HCT116 (cell line): ENCODE data around the gene TMED7. TPM values are rescaled to one million over a fixed set of nuclear protein-coding genes. Genes with fewer than 3 reads are reported as not detected.

Experiments used
- ATAC-seq: fragments of 200-7000 bp; cut with Tn5 transposase; 2 replicates; pipeline ENCODE4 v1.9.1; 2020; ENCODE audit warnings: mild to moderate bottlenecking, moderate library complexity
- BruUV-seq: library from RNA; stranded (reverse); fragments of 400-500 nt; replicated peaks from 2 replicates; lab custom pipeline; 2021; lab: Mats Ljungman, UMichigan
- CTCF ChIA-PET: fragments of 300-600 bp; sonication (Branson Sonifier 250); formaldehyde crosslinking; loops from one replicate; lab custom pipeline; 2021; ENCODE audit warnings: antibody characterized with exemption; lab: Charles Lee
- POLR2A ChIA-PET: fragments of 300-600, 350-600 bp; sonication (Branson Sonifier 250); formaldehyde crosslinking; loops from one replicate; lab custom pipeline; 2021; ENCODE audit warnings: antibody characterized with exemption; lab: Charles Lee
- RAD21 ChIA-PET, 2 experiments: fragments of 300-600 bp; sonication (Branson Sonifier 250); formaldehyde crosslinking; loops; one replicate each; lab custom pipeline; 2023; ENCODE audit warnings: low total read pairs in 2 of 2; ENCODE audit not compliant: uncharacterized antibody in 2 of 2, unreplicated experiment in 2 of 2, low non-redundant PET in 1 of 2; lab: Charles Lee
- DNase-seq: peaks from one replicate; pipeline ENCODE4 v3.0.0-alpha.2; 2010; ENCODE audit warnings: low read depth, low spot score
- H2AFZ ChIP-seq: fragments of 200-600 bp; shearing (Covaris generic), sonication (generic); 2 replicates; pipeline ENCODE4 v1.6.1; 2017; ENCODE audit warnings: low read depth, mixed run types, mixed read lengths, antibody characterized with exemption, low read length; ENCODE audit not compliant: poor library complexity, severe bottlenecking
- H3K27ac ChIP-seq: 2 replicates; pipeline ENCODE4 v1.5.1; 2012; ENCODE audit warnings: low read depth, low read length
- H3K27me3 ChIP-seq: fragments of 200-600 bp; sonication (generic); 2 replicates; pipeline ENCODE4 v1.6.1; 2016; ENCODE audit warnings: mixed run types, low read length, mixed read lengths; ENCODE audit not compliant: insufficient read depth
- H3K36me3 ChIP-seq, 2 experiments: fragments of 200-500 bp in 1 of 2; fragments of 200-600 bp in 1 of 2; sonication (Bioruptor generic) in 1 of 2; sonication (generic) in 1 of 2; 2 replicates each; pipeline versions ENCODE4 v1.5.1 to v1.6.1; 2014 to 2016; ENCODE audit warnings: low read length in 2 of 2, inconsistent platforms in 1 of 2, mixed read lengths in 1 of 2, mixed run types in 1 of 2; ENCODE audit not compliant: insufficient read depth in 2 of 2, control insufficient read depth in 1 of 2
- H3K4me1 ChIP-seq, 2 experiments: fragments of 200-600 bp in 1 of 2; sonication (generic) in 1 of 2; 2 replicates each; pipeline versions ENCODE4 v1.5.1 to v1.6.1; 2012 to 2017; ENCODE audit warnings: low read length in 2 of 2, inconsistent platforms in 1 of 2, mild to moderate bottlenecking in 1 of 2, mixed read lengths in 1 of 2, mixed run types in 1 of 2, moderate library complexity in 1 of 2; ENCODE audit not compliant: insufficient read depth in 2 of 2, control insufficient read depth in 1 of 2
- H3K4me2 ChIP-seq: fragments of 200-600 bp; sonication (generic); 2 replicates; pipeline ENCODE4 v1.6.1; 2017; ENCODE audit warnings: mixed run types, low read length, mixed read lengths
- H3K4me3 ChIP-seq, 2 experiments: fragments of 200-600 bp in 1 of 2; sonication (generic) in 1 of 2; replicated peaks in 1 of 2; 2 replicates each; pipeline ENCODE4 v1.5.1; 2011 to 2016; ENCODE audit warnings: low read length in 2 of 2, control low read depth in 1 of 2, low read depth in 1 of 2, mild to moderate bottlenecking in 1 of 2, mixed read lengths in 1 of 2, mixed run types in 1 of 2
- H3K79me2 ChIP-seq: fragments of 200-600 bp; sonication (generic); 2 replicates; pipeline ENCODE4 v1.6.1; 2017; ENCODE audit warnings: mild to moderate bottlenecking, mixed run types, low read length, moderate library complexity, mixed read lengths; ENCODE audit not compliant: insufficient read depth
- H3K9ac ChIP-seq: fragments of 200-600 bp; sonication (generic); 2 replicates; pipeline ENCODE4 v1.6.1; 2016; ENCODE audit warnings: low read length, mixed read lengths
- H3K9me2 ChIP-seq: fragments of 200-600 bp; sonication (generic), shearing (Covaris generic); 2 replicates; pipeline ENCODE4 v1.6.1; 2017; ENCODE audit warnings: mixed run types, mild to moderate bottlenecking, moderate library complexity; ENCODE audit not compliant: insufficient read depth
- H3K9me3 ChIP-seq, 2 experiments: fragments of 200-500 bp in 1 of 2; fragments of 200-600 bp in 1 of 2; sonication (Bioruptor generic) in 1 of 2; sonication (generic) in 1 of 2; 2 replicates each; pipeline ENCODE4 v1.6.1; 2014 to 2017; ENCODE audit warnings: low read length in 2 of 2, mixed read lengths in 2 of 2, inconsistent platforms in 1 of 2, low read depth in 1 of 2, mild to moderate bottlenecking in 1 of 2, mixed run types in 1 of 2, moderate library complexity in 1 of 2; ENCODE audit not compliant: control insufficient read depth in 1 of 2, insufficient read depth in 1 of 2
- H4K20me1 ChIP-seq: fragments of 200-600 bp; sonication (generic), shearing (Covaris generic); 2 replicates; pipeline ENCODE4 v1.6.1; 2017; ENCODE audit warnings: mixed run types, mild to moderate bottlenecking, moderate library complexity; ENCODE audit not compliant: insufficient read depth
- CBX3 ChIP-seq: IDR thresholded peaks from 2 replicates; pipeline ENCODE4 v1.6.1; 2012; ENCODE audit warnings: low read depth
- CEBPB ChIP-seq: IDR thresholded peaks from 2 replicates; pipeline ENCODE4 v1.6.1; 2012; ENCODE audit warnings: low read depth
- EGR1 ChIP-seq: IDR thresholded peaks from 2 replicates; pipeline ENCODE4 v1.6.1; 2012; ENCODE audit warnings: low read depth
- ELF1 ChIP-seq: IDR thresholded peaks from 2 replicates; pipeline ENCODE4 v1.6.1; 2012; ENCODE audit warnings: low read depth, borderline replicate concordance
- EZH2 ChIP-seq: fragments of 200-600 bp; sonication (generic); IDR thresholded peaks from 2 replicates; pipeline ENCODE4 v1.6.1; 2017; ENCODE audit warnings: antibody characterized with exemption, mixed run types
- EZH2phosphoT487 ChIP-seq: fragments of 200-600 bp; IDR thresholded peaks from 2 replicates; pipeline ENCODE4 v1.6.1; 2018; ENCODE audit warnings: antibody characterized with exemption, borderline replicate concordance
- FOSL1 ChIP-seq: IDR thresholded peaks from 2 replicates; pipeline ENCODE4 v1.6.1; 2012; ENCODE audit warnings: low read depth
- JUND ChIP-seq: IDR thresholded peaks from 2 replicates; pipeline ENCODE4 v1.6.1; 2012
- POLR2A ChIP-seq: IDR thresholded peaks from 2 replicates; pipeline ENCODE4 v1.7.0; 2011; ENCODE audit warnings: borderline replicate concordance; ENCODE audit not compliant: insufficient read depth, insufficient read length; ENCODE audit errors: extremely low read depth
- POLR2AphosphoS5 ChIP-seq: IDR thresholded peaks from 2 replicates; pipeline ENCODE4 v1.6.1; 2011; ENCODE audit warnings: mild to moderate bottlenecking, low read depth, low read length, moderate library complexity
- REST ChIP-seq: IDR thresholded peaks from 2 replicates; pipeline ENCODE4 v1.6.1; 2012; ENCODE audit warnings: low read depth
- SIN3A ChIP-seq: IDR thresholded peaks from 2 replicates; pipeline ENCODE4 v1.6.1; 2012; ENCODE audit warnings: low read depth
- SP1 ChIP-seq: IDR thresholded peaks from 2 replicates; pipeline ENCODE4 v1.6.1; 2012; ENCODE audit warnings: low read depth
- TCF7L2 ChIP-seq: IDR thresholded peaks from 2 replicates; pipeline ENCODE4 v1.7.0; 2011; ENCODE audit warnings: borderline replicate concordance, inconsistent platforms; ENCODE audit not compliant: insufficient read depth, insufficient read length; ENCODE audit errors: extremely low read depth
- ZBTB33 ChIP-seq: IDR thresholded peaks from 2 replicates; pipeline ENCODE4 v1.6.1; 2011; ENCODE audit warnings: mild to moderate bottlenecking, low read length, moderate library complexity; ENCODE audit not compliant: insufficient replicate concordance; ENCODE audit errors: extremely low read depth
- intact Hi-C: fragments of 100-400 bp; cut with micrococcal nuclease; formaldehyde crosslinking; loops from 2 replicates; pipeline ENCODE4 v1.10.0; 2022
- total RNA-seq: library from RNA; stranded (reverse); gene quantifications from one replicate; pipeline ENCODE4 v1.2.1, GENCODE V29; 2021; ENCODE audit not compliant: unreplicated experiment
- TF ChIP-seq, protein P1 (sequence below), 3 experiments: fragments of 200-600 bp in 1 of 3; sonication (generic) in 1 of 3; IDR thresholded peaks in 2 of 3; conservative IDR thresholded peaks in 1 of 3; 2 replicates each; pipeline ENCODE4 v1.5.1; 2012 to 2017; ENCODE audit warnings: low read depth in 2 of 3, low read length in 2 of 3, antibody characterized with exemption in 1 of 3, borderline replicate concordance in 1 of 3, control low read depth in 1 of 3, mild to moderate bottlenecking in 1 of 3, mixed read lengths in 1 of 3, mixed run types in 1 of 3, moderate library complexity in 1 of 3; ENCODE audit not compliant: insufficient read depth in 1 of 3

Gene TMED7
- total RNA-seq, 1 experiment from 2014 or later: 167 TPM

DNA sequence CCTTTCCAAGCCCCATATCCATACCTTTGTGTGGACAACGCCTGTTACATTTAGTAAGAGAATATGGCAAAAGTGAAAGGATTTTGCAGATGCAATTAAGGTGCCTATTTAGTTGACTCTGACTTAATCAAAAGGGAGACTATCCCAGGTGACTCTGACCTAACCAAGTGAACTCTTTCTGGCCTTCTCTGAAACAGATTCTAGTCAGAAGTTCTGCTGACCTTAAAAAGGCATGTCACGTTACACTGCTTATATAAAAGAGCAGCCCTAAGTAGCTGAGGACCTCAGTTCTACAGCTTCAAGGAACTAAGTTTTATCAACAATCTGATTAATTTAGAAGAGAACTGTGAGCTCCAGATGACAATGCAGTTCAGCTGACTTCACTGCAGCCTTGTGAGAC is 17.9 kb downstream of the TMED7 start:
- H3K79me2 ChIP-seq: peaks cover 74% of the 10 kb centered on the region
- H3K9ac ChIP-seq: no peak overlapping the region
- no peaks in the 10 kb centered on the region for H3K9me2 ChIP-seq
- TF ChIP-seq REST (no peak), SP1 (no peak), POLR2A (no peak), FOSL1 (no peak), EZH2phosphoT487 (no peak), SIN3A (no peak), ZBTB33 (no peak), CEBPB (no peak), ELF1 (no peak), EZH2 (no peak), CBX3 (no peak), JUND (no peak), POLR2AphosphoS5 (no peak), TCF7L2 (no peak), EGR1 (no peak)
- TF ChIP-seq, protein P1, sequence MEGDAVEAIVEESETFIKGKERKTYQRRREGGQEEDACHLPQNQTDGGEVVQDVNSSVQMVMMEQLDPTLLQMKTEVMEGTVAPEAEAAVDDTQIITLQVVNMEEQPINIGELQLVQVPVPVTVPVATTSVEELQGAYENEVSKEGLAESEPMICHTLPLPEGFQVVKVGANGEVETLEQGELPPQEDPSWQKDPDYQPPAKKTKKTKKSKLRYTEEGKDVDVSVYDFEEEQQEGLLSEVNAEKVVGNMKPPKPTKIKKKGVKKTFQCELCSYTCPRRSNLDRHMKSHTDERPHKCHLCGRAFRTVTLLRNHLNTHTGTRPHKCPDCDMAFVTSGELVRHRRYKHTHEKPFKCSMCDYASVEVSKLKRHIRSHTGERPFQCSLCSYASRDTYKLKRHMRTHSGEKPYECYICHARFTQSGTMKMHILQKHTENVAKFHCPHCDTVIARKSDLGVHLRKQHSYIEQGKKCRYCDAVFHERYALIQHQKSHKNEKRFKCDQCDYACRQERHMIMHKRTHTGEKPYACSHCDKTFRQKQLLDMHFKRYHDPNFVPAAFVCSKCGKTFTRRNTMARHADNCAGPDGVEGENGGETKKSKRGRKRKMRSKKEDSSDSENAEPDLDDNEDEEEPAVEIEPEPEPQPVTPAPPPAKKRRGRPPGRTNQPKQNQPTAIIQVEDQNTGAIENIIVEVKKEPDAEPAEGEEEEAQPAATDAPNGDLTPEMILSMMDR (IDR thresholded peaks at IDR 0.05 in 2 of 3, conservative IDR thresholded peaks at IDR 0.05 in 1 of 3; ENCODE audit: borderline replicate concordance in 1 of 3, insufficient read depth in 1 of 3, low read depth in 2 of 3, low read length in 2 of 3): no peak
- H4K20me1 ChIP-seq: peaks cover 12% of the 10 kb centered on the region; the same call in 1 of the 2 replicates
- DNase-seq: no peak
- H3K9me3 ChIP-seq: no peaks in the 10 kb centered on the region
- H3K27ac ChIP-seq: no peak overlapping the region
- no TSS peak for BruUV-seq
- peaks cover 7 to 14% of the 10 kb centered on the region in 2 experiments for H3K36me3 ChIP-seq
- H3K27me3 ChIP-seq: no peaks in the 10 kb centered on the region
- intact Hi-C loops: no loop called here
- H3K4me2 ChIP-seq: no peak overlapping the region
- H3K4me1 ChIP-seq: no peaks in the 10 kb centered on the region
- H2AFZ ChIP-seq: no peak overlapping the region
- H3K4me3 ChIP-seq: no peak overlapping the region
- ChIA-PET POLR2A (no interaction called here), RAD21 (no interaction called here), CTCF (interaction anchor here (1.0 kb wide), 1 partner anchor 460 kb away, joined by 3 read pairs; no protein-coding TSS in a partner anchor)
- no peak for ATAC-seq
